Cardiac septum (tissue), 1 donor: ENCODE measurements around the gene ACOX1. TPM values are rescaled to one million over a fixed set of nuclear protein-coding genes. Genes with fewer than 3 reads are reported as not detected.
"Not testable (repeated sequence)": the region's sequence is repeated elsewhere in the genome, so short reads cannot be mapped to it uniquely, and the experiment has no call there.

ENCODE experiments used
- DNase-seq: peaks from one replicate; pipeline ENCODE4 v3.0.0-alpha.2; 2020; ENCODE audit warnings: low spot score
- intact Hi-C: fragments of 100-400 bp; cut with DNase I; formaldehyde crosslinking; loops from one replicate; pipeline ENCODE4 v1.14.0; 2022
- total RNA-seq: library from RNA; stranded (reverse); fragmentation: NEBNext Ultra II Directional; extraction: Animal tissue kit (Norgen Biotek cat#: 25700); gene quantifications from one replicate; pipeline ENCODE4 v1.2.1, GENCODE V29; 2021
- donor health status: DM: no; HTN: no; CAD: no.

Gene ACOX1
- total RNA-seq, 1 donor from 2014 or later: 73.3 TPM

GRCh38 chr17:75991396-75991795 lies 12.4 kb upstream of the ACOX1 start:
- DNase-seq: no peak
- intact Hi-C loops: no loop called here

- intact Hi-C loops: no loop called here
- no peak for DNase-seq
Measured at GRCh38 chr17:75987041-75987440, 8.1 kb upstream of the ACOX1 start.

GRCh38 chr17:75985986-75986385 lies 7.0 kb upstream of the ACOX1 start:
- no peak for DNase-seq
- intact Hi-C loops: no loop called here

GRCh38 chr17:75983501-75984181 lies 4.7 kb upstream of the ACOX1 start:
- intact Hi-C loops: no loop called here
- no peak for DNase-seq

- DNase-seq: no peak
- intact Hi-C loops: no loop called here
Measured at GRCh38 chr17:75981019-75981615, 2.2 kb upstream of the ACOX1 start.

GRCh38 chr17:75980188-75981018 lies 1.4 kb upstream of the ACOX1 start:
- DNase-seq: no peak
- intact Hi-C loops: no loop called here

- DNase-seq: no peak
- intact Hi-C loops: loop anchor here (2.0 kb wide), 1 partner anchor 39 kb away; the partner anchor contains the start of gene FBF1
Measured at GRCh38 chr17:75979705-75980187, 780 bp upstream of the ACOX1 start.

- no peak for DNase-seq
- intact Hi-C loops: no loop called here
Measured at GRCh38 chr17:75976175-75976848, 2.7 kb downstream of the ACOX1 start.

GRCh38 chr17:75975757-75976174 lies 3.2 kb downstream of the ACOX1 start:
- intact Hi-C loops: no loop called here
- DNase-seq: no peak

GRCh38 chr17:75975187-75975586 lies 3.8 kb downstream of the ACOX1 start:
- intact Hi-C loops, DNase-seq: not testable (repeated sequence)

- DNase-seq: no peak
- intact Hi-C loops: no loop called here
Measured at GRCh38 chr17:75970626-75971025, 8.3 kb downstream of the ACOX1 start.

GRCh38 chr17:75970011-75970523 lies 8.9 kb downstream of the ACOX1 start:
- intact Hi-C loops: no loop called here
- DNase-seq: no peak

GRCh38 chr17:75969044-75969443 lies 9.9 kb downstream of the ACOX1 start:
- peak; percentile 81 for DNase-seq
- intact Hi-C loops: not testable (repeated sequence)

- intact Hi-C loops: no loop called here
- no peak for DNase-seq
Measured at GRCh38 chr17:75965468-75965867, 13.5 kb downstream of the ACOX1 start.

- intact Hi-C loops: no loop called here
Measured at GRCh38 chr17:75959839-75960511, 19.0 kb downstream of the ACOX1 start.

GRCh38 chr17:75959051-75959838 lies 19.7 kb downstream of the ACOX1 start:
- intact Hi-C loops: no loop called here
- no peak for DNase-seq

More at GRCh38 chr17:75959839-75960511, 19.0 kb downstream of the ACOX1 start:
- no peak for DNase-seq

- intact Hi-C loops: no loop called here
- DNase-seq: no peak
Measured at GRCh38 chr17:75950855-75951554, 28.0 kb downstream of the ACOX1 start.

- intact Hi-C loops: no loop called here
- no peak for DNase-seq
Measured at GRCh38 chr17:75950421-75950820, 28.5 kb downstream of the ACOX1 start.
